Rectal smooth muscle tissue (tissue), 1 donor: ENCODE data around the gene CRX.
"Not testable (repeated sequence)": the region's sequence is repeated elsewhere in the genome, so short reads cannot be mapped to it uniquely, and the experiment has no call there.

Experiments
- H3K27ac ChIP-seq: one replicate; pipeline ENCODE4 v1.7.0; 2013; ENCODE audit warnings: low read depth, low read length, inconsistent platforms
- H3K27me3 ChIP-seq: one replicate; pipeline ENCODE4 v1.7.0; 2013; ENCODE audit warnings: low read length; ENCODE audit not compliant: control insufficient read depth, insufficient read depth
- H3K36me3 ChIP-seq: one replicate; pipeline ENCODE4 v1.7.0; 2013; ENCODE audit warnings: low read length; ENCODE audit not compliant: control insufficient read depth, insufficient read depth
- H3K4me1 ChIP-seq: one replicate; pipeline ENCODE4 v1.7.0; 2013; ENCODE audit warnings: low read length; ENCODE audit not compliant: control insufficient read depth, insufficient read depth
- H3K4me3 ChIP-seq: one replicate; pipeline ENCODE4 v1.7.0; 2013; ENCODE audit warnings: low read length
- H3K9ac ChIP-seq: one replicate; pipeline ENCODE4 v1.7.0; 2013; ENCODE audit warnings: low read length

CRX gene

GRCh38 chr19:47879385-47879784 lies 57.6 kb downstream of the CRX start:
- H3K36me3 ChIP-seq, H3K4me1 ChIP-seq, H3K27me3 ChIP-seq, H3K4me3 ChIP-seq, H3K27ac ChIP-seq, H3K9ac ChIP-seq: not testable (repeated sequence)

GRCh38 chr19:47881757-47882156 lies 60.0 kb downstream of the CRX start:
- Histone ChIP-seq H3K4me3 (no peak overlapping the region), H3K4me1 (no peaks in the 10 kb centered on the region), H3K27me3 (no peaks in the 10 kb centered on the region), H3K9ac (no peak overlapping the region), H3K27ac (no peak overlapping the region), H3K36me3 (no peaks in the 10 kb centered on the region)

GRCh38 chr19:47882890-47883289 lies 61.2 kb downstream of the CRX start:
- Histone ChIP-seq H3K27ac (no peak overlapping the region), H3K36me3 (no peaks in the 10 kb centered on the region), H3K27me3 (no peaks in the 10 kb centered on the region), H3K4me3 (no peak overlapping the region), H3K4me1 (no peaks in the 10 kb centered on the region), H3K9ac (no peak overlapping the region)

GRCh38 chr19:47885067-47885463 lies 63.3 kb downstream of the CRX start:
- Histone ChIP-seq H3K4me1 (no peaks in the 10 kb centered on the region), H3K9ac (no peak overlapping the region), H3K27me3 (no peaks in the 10 kb centered on the region), H3K27ac (no peak overlapping the region), H3K4me3 (no peak overlapping the region), H3K36me3 (no peaks in the 10 kb centered on the region)

GRCh38 chr19:47886010-47886559 lies 64.3 kb downstream of the CRX start, which contains the start of gene SULT2A1:
Gene SULT2A1 (minus strand): TSS chr19:47886315. CDS start chr19:47886257, 58 bp downstream.
- Histone ChIP-seq H3K4me3 (no peak within 1 kb of the TSS), H3K27me3 (no peaks in the 10 kb centered on the region), H3K27ac (no peak within 1 kb of the TSS), H3K36me3 (no peaks in the 10 kb centered on the region), H3K9ac (no peak within 1 kb of the TSS), H3K4me1 (no peaks in the 10 kb centered on the region)

GRCh38 chr19:47890865-47891621 lies 69.3 kb downstream of the CRX start:
- Histone ChIP-seq H3K27ac (no peak overlapping the region), H3K27me3 (no peaks in the 10 kb centered on the region), H3K36me3 (no peaks in the 10 kb centered on the region), H3K4me3 (no peak overlapping the region), H3K4me1 (no peaks in the 10 kb centered on the region), H3K9ac (no peak overlapping the region)

GRCh38 chr19:47891622-47891922 lies 69.8 kb downstream of the CRX start:
- Histone ChIP-seq H3K4me1 (no peaks in the 10 kb centered on the region), H3K27ac (no peak overlapping the region), H3K4me3 (no peak overlapping the region), H3K27me3 (no peaks in the 10 kb centered on the region), H3K36me3 (no peaks in the 10 kb centered on the region), H3K9ac (no peak overlapping the region)

GRCh38 chr19:47891923-47892666 lies 70.4 kb downstream of the CRX start:
- Histone ChIP-seq H3K27ac (no peak overlapping the region), H3K27me3 (no peaks in the 10 kb centered on the region), H3K4me1 (no peaks in the 10 kb centered on the region), H3K36me3 (no peaks in the 10 kb centered on the region), H3K4me3 (no peak overlapping the region), H3K9ac (no peak overlapping the region)
